ENCODE data around the gene ACOXL.

DNA sequence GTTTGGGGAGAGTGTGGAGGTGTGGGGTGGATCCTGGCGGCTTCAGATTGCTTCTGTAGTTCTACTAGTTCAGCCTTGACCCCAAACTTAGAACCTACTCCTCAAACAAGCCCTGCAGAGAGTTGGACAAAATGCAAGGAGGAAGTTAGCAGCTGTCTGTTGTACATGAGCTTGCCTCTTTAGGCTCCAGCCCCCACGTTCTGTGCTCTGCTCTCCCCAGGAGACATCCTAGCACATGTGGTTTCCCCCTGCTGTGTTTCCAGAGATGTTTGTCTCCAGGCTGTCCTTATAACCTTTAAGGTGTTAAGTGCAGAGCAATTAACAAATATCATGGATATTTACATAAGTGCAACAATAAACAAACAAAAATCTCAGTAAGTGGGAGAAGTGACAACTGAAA is 111.1 kb downstream of the ACOXL start:
- TF ChIP-seq, protein P1, sequence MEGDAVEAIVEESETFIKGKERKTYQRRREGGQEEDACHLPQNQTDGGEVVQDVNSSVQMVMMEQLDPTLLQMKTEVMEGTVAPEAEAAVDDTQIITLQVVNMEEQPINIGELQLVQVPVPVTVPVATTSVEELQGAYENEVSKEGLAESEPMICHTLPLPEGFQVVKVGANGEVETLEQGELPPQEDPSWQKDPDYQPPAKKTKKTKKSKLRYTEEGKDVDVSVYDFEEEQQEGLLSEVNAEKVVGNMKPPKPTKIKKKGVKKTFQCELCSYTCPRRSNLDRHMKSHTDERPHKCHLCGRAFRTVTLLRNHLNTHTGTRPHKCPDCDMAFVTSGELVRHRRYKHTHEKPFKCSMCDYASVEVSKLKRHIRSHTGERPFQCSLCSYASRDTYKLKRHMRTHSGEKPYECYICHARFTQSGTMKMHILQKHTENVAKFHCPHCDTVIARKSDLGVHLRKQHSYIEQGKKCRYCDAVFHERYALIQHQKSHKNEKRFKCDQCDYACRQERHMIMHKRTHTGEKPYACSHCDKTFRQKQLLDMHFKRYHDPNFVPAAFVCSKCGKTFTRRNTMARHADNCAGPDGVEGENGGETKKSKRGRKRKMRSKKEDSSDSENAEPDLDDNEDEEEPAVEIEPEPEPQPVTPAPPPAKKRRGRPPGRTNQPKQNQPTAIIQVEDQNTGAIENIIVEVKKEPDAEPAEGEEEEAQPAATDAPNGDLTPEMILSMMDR (conservative IDR thresholded peaks at IDR 0.05 in 1 of 2, IDR thresholded peaks at IDR 0.05 in 1 of 2; ENCODE audit: extremely low read depth in 1 of 2, insufficient read depth in 1 of 2, low read depth in 1 of 2, low read length in 2 of 2): no peak
- no peak for TF ChIP-seq EZH2 (IDR thresholded peaks at IDR 0.05; ENCODE audit: borderline replicate concordance, low read length)

All from mammary epithelial cell (primary cell).